Measurements from ENCODE around the gene CFAP61. TPM values are rescaled to one million over a fixed set of nuclear protein-coding genes. Genes with fewer than 3 reads are reported as not detected.

CFAP61 gene
- total and polyA plus RNA-seq, 9 of the 15 experiments (the other 6 are each of a cell fraction or from before 2014, with no cell fraction given): 0.11 TPM; not detected in 8

DNA sequence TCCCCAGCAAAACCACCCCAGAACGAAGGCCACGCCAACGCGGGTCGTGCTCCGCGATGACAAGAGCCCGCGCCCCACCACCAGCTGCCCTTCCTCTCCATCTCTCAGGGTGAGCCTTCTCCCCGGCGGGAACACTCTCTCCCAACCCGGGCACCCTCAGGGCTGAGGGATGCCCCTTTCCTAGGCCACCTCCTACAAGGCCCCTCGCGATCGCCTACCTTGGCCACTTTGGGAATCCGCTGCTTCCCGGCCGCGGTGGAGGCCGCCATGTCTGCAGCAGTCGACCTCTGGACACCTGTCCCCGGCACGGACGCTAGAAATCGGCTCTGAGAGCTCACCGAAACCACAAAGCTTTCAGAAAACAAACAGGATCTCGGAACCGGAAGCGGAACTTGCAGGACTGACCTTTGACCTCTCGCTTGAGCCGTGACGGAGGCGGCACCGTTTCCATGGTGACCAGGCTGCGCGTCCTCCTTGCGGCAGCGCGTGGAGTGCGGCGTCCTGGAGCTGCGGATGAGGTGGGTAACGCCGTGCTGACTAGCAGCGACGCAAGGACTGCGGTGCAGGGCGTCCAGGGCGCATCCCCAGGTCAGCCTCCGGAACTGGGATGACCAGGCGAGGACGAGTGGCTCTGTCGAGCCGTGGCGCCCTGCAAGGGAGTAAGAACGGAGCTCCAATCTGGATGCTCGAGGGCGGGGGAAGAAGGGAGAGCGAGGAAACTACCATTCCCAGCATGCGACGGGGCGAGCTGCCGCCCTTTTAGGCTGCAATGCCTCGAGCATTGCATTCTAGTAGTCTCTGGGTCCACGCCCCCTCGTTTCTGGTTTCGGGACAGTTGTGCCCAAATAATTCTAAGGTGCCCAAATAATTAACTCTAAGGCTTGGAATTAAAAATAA, at the start of gene CFAP61, which contains the start of gene CRNKL1 (continued):
- TF ChIP-seq SNIP1 (IDR thresholded peaks at IDR 0.05; ENCODE audit: low read depth): no peak
- TF ChIP-seq RBM34 (IDR thresholded peaks at IDR 0.05; ENCODE audit: borderline replicate concordance, insufficient read depth, low read length): no peak
- TF ChIP-seq MYBL2 (IDR thresholded peaks at IDR 0.05; ENCODE audit: low read depth): no peak
- TF ChIP-seq MYBL2 (CRISPR knock-in tag; IDR thresholded peaks at IDR 0.05; ENCODE audit: borderline replicate concordance): no peak
- no peak for TF ChIP-seq ZKSCAN3 (CRISPR knock-in tag; IDR thresholded peaks at IDR 0.05)
- TF ChIP-seq ARID2 (IDR thresholded peaks at IDR 0.05): no peak
- TF ChIP-seq MTA3 (IDR thresholded peaks at IDR 0.05; ENCODE audit: borderline replicate concordance): peak; percentile 44; the same call in 1 of the 2 replicates
- no peak for TF ChIP-seq DMBX1 (CRISPR knock-in tag; IDR thresholded peaks at IDR 0.05; ENCODE audit: borderline replicate concordance)
- no peak for TF ChIP-seq PCBP2 (IDR thresholded peaks at IDR 0.05; ENCODE audit: low read depth, low read length, poor library complexity, severe bottlenecking)
- TF ChIP-seq, protein P1, sequence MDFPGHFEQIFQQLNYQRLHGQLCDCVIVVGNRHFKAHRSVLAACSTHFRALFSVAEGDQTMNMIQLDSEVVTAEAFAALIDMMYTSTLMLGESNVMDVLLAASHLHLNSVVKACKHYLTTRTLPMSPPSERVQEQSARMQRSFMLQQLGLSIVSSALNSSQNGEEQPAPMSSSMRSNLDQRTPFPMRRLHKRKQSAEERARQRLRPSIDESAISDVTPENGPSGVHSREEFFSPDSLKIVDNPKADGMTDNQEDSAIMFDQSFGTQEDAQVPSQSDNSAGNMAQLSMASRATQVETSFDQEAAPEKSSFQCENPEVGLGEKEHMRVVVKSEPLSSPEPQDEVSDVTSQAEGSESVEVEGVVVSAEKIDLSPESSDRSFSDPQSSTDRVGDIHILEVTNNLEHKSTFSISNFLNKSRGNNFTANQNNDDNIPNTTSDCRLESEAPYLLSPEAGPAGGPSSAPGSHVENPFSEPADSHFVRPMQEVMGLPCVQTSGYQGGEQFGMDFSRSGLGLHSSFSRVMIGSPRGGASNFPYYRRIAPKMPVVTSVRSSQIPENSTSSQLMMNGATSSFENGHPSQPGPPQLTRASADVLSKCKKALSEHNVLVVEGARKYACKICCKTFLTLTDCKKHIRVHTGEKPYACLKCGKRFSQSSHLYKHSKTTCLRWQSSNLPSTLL (IDR thresholded peaks at IDR 0.05): no peak
- no peak for TF ChIP-seq ZNF174 (CRISPR knock-in tag; IDR thresholded peaks at IDR 0.05)
- no peak for TF ChIP-seq ZNF436 (CRISPR knock-in tag; IDR thresholded peaks at IDR 0.05)
- no peak for TF ChIP-seq BCL6 (CRISPR knock-in tag; IDR thresholded peaks at IDR 0.05)
- no peak for TF ChIP-seq ZNF77 (CRISPR knock-in tag; IDR thresholded peaks at IDR 0.05)
- no peak for TF ChIP-seq PURB (CRISPR knock-in tag; IDR thresholded peaks at IDR 0.05; ENCODE audit: low read depth)
- peak; percentile 83 for TF ChIP-seq ZNF143 (CRISPR knock-in tag; IDR thresholded peaks at IDR 0.05)
- no peak for TF ChIP-seq HSF4 (CRISPR knock-in tag; IDR thresholded peaks at IDR 0.05; ENCODE audit: borderline replicate concordance)
- TF ChIP-seq STAT5A (IDR thresholded peaks at IDR 0.05; ENCODE audit: borderline replicate concordance, low read length): no peak
- TF ChIP-seq KDM4B (IDR thresholded peaks at IDR 0.05; ENCODE audit: borderline replicate concordance in 2 of 2, low read depth in 1 of 2): no peak
- TF ChIP-seq NCOA6 (IDR thresholded peaks at IDR 0.05): no peak
- no peak for TF ChIP-seq DACH1 (IDR thresholded peaks at IDR 0.05; ENCODE audit: partially characterized antibody)
- TF ChIP-seq, protein P2, sequence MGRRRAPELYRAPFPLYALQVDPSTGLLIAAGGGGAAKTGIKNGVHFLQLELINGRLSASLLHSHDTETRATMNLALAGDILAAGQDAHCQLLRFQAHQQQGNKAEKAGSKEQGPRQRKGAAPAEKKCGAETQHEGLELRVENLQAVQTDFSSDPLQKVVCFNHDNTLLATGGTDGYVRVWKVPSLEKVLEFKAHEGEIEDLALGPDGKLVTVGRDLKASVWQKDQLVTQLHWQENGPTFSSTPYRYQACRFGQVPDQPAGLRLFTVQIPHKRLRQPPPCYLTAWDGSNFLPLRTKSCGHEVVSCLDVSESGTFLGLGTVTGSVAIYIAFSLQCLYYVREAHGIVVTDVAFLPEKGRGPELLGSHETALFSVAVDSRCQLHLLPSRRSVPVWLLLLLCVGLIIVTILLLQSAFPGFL (CRISPR knock-in tag; IDR thresholded peaks at IDR 0.05): no peak
- peak; percentile 75 to 81; a peak in 1 of 4 replicates for TF ChIP-seq FOXK2 (conservative IDR thresholded peaks at IDR 0.05 in 1 of 2, IDR thresholded peaks at IDR 0.05 in 1 of 2; ENCODE audit: low read depth in 2 of 2)
- TF ChIP-seq, protein P3, sequence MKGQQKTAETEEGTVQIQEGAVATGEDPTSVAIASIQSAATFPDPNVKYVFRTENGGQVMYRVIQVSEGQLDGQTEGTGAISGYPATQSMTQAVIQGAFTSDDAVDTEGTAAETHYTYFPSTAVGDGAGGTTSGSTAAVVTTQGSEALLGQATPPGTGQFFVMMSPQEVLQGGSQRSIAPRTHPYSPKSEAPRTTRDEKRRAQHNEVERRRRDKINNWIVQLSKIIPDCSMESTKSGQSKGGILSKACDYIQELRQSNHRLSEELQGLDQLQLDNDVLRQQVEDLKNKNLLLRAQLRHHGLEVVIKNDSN (CRISPR knock-in tag; IDR thresholded peaks at IDR 0.05): no peak
- TF ChIP-seq ZNF232 (CRISPR knock-in tag; IDR thresholded peaks at IDR 0.05): no peak
